GM15510 (cell line): ENCODE results near the gene TFDP2.

Experiments
- POLR2A ChIP-seq: IDR thresholded peaks from 3 replicates; pipeline ENCODE4 v1.6.1; 2011; ENCODE audit warnings: borderline replicate concordance; ENCODE audit not compliant: insufficient read length; ENCODE audit errors: extremely low read depth

The TFDP2 gene

DNA sequence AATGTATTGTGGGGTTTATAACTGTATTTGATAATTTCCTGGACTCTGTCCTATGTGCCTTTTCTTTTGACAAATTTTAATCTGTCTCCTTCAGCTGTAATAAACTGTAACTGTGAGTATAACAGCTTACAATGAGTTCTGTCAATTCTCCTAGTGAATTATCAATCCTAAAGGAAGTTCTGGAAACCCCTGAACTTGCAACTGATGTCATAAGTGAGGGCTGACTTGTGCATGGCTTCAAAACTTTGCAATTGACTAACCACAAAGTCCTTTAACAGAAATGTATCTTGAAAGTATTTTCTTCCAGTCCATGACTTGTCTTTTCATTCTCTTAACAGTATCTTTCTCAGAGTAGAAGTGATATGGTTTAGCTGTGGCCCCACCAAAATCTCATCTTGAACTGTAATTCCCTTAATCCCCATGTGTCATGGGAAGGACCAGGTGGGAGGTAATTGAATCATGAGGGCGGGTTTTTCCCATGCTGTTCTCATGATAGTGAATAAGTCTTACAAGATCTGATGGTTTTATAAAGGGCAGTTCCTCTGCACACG is 108.3 kb downstream of the TFDP2 start:
- TF ChIP-seq POLR2A = no peak

DNA sequence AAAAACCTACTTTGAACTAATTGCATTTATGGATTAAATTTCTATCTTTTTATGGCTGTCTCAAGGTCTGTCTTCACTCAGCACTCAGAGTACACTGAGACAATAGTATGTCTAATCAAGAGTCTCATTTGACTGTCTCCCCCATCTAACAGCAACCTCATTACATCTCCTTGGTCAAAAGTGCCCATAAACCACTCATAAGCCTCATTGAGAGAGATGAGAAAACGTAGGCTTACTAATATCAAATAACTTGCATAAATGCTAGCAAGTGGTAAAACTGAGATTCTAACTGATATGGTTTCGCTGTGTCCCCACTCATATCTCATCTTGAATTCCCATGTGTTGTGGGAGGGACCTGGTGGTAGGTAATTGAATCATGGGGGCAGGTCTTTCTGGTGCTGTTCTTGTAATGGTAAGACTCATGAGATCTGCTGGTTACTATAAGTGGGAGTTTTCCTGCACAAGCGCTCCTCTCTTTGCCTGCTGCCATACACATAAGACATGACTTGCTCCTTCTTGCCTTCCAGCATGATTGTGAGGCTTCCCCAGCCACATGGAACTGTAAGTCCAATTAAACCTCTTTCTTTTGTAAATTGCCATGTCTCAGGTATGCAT is 113.9 kb downstream of the TFDP2 start:
- TF ChIP-seq POLR2A = no peak

DNA sequence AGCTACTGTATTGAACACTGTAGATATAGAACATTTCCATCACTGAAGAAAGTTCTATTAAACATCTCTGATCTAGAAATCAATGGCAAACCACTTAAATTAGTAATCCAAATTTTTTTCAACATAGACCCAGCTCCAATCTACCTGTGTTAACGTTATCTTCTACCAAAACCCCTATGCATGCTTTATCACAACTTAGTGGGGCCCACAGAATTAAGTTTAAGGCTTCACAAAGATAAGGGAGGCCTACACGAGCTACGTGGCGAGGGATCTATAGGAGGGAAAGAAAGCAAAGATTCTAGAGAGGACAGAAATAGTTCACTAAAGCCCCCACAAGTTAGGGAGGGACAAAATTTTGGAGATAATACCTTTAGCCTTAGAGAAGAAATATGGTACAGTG is 116.1 kb downstream of the TFDP2 start:
- TF ChIP-seq POLR2A = no peak

DNA sequence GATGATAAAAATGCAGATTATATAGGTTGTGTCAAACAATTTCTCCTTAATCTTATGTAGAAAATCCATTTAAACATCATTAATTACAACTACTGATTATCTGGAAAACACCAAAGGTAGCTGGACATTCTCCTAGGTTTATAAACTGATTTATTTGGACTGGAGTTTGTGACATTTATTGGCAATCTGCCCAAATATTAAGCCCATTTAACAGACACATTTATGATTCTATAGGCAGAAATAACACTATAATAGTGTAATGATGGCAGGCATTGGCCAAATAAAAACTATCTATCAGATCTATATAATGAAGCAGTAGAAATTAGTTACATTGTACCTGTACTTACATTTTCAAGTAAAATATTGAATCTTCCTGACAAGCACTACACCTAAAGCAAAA is 117.8 kb downstream of the TFDP2 start:
- no peak for TF ChIP-seq POLR2A

DNA sequence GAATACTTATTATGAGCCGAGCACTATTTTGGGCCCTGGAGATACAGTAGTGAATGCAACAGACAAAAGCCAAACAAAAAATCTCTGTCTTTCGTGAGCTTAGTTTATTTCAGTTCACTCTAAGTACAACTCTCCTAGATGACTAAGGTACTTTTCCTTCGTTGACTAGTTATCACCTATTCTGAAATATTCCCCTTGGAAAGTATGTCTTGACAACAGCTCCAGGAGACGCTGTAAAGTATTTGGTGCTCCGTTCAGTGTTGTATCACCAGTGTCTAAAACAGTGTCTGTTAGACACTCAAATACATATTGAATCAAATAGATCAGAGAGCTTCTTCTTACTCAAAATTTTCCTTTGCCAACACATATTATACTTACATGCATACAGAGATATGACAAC is 119.6 kb downstream of the TFDP2 start:
- TF ChIP-seq POLR2A = no peak

DNA sequence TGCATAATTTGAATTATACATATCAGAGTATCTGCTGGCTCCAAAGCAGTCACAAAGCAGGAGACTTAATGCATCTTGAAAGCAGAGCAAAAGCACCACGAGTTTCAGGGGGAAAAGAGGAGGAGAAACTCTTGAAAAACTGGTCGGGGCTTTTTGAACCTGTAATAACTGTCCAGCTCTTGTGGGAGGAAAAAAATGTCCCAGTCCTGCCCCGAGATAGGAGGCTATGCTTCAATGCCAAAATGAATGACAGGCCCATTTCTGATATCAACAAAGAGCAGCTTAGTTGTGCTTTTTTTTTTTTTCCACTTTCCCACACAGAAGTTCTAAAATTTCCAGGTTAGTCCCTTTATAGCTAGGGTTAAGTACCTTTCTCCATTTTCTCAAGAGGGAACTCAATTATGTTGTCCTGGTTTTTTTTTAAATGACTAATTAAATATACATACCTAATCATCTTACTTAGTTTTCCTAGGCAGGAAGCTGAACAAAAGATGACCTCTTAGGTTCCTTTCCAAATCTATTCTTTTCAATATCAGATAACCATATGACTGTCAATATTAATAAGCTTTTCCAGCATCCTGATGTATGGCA is 120.2 kb downstream of the TFDP2 start:
- no peak for TF ChIP-seq POLR2A

DNA sequence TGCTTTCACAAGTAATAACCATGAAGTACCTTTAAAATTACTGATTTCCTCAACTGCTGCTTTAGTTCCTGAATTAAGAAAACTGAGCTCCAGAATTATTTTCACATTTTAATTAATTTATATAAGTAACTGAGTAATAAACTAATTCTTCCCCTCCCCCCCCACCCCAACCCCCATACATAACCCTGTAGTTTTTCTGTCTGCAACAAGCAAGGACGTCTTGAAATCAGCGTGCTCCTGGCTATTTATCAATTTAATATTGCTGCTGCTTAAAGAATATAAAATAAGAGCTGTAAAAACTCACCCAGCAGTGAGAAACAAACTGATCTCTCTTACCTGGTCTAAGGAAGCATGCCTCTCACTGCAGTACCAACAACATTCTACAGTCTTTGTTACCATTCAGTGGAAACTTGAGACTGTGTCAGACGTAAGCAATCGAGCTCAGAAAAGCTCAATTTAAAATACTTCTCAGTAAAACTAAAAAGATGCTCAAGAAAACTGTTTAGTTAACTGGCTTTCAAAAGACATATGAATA is 121.0 kb downstream of the TFDP2 start:
- no peak for TF ChIP-seq POLR2A

DNA sequence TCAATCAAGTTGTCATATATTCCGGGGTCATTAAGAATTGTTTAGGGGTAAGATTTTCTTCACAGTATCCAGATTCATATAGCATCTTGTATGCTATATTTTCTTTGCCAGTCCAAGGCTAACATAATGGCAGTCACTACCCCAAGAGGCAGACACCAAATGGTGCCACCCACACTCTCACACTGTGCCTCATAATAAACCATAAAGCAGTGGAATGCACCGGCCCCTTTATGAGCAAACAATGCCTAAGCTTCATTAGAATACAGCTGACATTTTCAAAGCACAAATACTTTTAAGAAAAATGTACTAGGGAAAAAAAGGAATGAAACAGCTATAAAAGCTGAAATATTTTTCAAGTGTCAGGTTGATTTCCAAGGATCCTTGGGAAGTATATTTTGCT is 121.6 kb downstream of the TFDP2 start:
- no peak for TF ChIP-seq POLR2A

DNA sequence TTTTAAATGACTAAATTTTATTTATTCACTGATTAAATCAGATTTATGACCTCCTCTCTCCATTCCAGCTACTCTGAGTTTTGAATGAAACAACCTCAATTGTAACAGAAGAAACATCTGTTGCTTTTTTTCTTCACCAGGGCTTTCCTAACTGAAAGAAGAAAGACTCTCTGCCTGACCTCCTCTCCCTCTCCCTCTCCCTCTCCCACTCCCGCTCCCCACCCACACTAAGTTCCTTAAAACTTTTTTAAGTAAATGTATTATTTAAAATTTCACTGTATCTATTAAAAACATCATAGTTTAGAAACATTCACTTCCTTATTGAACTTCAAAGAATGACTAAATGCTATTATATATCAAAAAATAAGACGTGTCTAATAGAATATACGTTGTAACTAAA is 122.0 kb downstream of the TFDP2 start:
- no peak for TF ChIP-seq POLR2A

DNA sequence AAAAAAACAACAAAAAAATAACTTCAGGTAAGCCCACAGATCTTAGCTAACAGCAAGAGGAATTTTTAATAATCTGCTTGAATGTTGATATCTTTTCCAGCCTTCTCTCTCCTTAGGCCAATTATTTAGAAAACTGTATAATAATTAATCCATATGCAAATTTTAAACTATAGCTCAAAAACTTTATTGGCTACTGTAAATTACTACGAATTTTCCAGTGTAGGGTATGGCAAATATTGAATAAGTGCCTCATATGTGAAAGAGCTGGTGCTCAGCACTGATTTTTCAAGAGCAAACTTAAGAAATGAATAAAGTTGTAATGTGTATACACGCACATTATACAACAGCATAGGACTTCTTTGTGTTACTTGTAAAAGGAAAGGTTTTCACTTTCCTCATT is 123.0 kb downstream of the TFDP2 start:
- TF ChIP-seq POLR2A = no peak

DNA sequence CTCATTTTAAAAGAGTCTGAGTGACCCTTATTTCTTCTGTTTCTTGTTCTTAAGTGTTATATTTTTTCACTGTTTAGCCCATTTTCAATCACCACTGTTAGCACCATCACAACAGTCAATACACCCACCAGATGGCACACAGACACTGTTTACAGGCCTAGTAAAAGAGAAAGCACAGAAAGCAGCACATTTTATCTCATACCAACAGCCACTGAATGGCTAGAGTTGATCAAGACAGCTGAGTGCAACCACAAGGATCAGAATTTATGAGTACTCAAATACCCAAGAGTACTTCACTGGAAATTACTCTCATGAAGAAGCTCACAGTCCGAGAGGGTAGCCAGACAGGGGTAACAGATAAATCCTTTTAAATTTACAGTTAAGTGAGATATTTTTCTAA is 127.0 kb downstream of the TFDP2 start:
- TF ChIP-seq POLR2A = no peak

DNA sequence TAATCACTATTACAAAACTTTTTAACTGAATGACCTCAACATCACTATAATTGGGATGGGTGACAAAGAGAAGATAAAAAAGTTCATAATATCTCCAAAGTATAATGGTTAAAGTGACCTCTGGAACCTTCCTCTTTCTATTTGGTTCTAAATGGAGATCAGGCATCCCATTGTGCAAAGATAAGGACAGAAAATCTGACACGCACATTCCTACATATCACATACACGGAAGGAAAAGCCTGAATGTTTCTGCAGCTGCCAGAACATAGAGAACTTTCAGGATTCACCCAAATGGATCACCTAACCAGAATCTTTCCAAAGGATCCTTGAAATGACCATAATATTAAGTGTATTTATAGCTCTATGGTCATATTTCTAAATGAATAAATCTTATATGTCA is 128.2 kb downstream of the TFDP2 start:
- no peak for TF ChIP-seq POLR2A

DNA sequence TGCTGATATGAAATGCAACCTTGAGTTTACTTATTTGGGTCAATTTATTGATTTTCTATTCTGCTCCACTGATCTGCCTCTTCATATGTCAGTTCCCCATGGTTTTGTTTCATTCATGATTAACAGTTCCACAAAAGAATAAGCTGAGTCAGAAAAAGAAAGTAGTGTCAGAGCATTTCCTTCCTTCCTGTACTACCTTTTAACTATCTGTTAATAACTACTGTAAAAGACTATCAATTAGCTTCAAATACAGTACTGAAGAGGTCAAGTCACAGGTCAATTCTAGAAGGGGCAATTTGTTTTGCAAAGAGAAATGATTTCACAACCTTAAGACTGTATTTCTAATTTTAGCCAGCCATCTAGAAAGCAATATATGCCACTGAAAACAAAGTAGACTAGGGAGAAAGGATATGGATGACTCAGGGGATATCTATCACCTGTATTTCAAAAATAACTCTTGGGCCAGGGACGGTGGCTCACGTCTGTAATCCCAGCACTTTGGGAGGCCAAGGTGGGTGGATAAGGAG is 129.5 kb downstream of the TFDP2 start:
- no peak for TF ChIP-seq POLR2A

DNA sequence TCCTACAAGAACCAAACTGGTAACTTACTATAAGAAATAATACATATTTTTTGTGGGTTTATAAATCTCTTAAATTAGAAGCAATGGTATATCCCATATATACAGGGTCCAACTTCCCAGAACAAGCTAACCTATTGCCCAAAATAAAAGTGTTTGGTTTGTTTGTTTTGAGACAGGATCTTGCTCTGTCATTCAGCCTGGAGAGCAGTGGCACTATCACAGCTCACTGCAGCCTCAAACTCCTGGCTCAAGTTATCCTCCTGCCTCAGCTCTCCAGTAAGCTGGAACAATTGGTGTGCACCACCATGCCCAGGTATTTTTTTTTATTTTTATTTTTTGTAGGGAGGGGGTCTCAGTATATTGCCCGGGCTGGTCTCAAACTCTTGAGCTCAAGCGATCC is 135.4 kb downstream of the TFDP2 start:
- TF ChIP-seq POLR2A = no peak

DNA sequence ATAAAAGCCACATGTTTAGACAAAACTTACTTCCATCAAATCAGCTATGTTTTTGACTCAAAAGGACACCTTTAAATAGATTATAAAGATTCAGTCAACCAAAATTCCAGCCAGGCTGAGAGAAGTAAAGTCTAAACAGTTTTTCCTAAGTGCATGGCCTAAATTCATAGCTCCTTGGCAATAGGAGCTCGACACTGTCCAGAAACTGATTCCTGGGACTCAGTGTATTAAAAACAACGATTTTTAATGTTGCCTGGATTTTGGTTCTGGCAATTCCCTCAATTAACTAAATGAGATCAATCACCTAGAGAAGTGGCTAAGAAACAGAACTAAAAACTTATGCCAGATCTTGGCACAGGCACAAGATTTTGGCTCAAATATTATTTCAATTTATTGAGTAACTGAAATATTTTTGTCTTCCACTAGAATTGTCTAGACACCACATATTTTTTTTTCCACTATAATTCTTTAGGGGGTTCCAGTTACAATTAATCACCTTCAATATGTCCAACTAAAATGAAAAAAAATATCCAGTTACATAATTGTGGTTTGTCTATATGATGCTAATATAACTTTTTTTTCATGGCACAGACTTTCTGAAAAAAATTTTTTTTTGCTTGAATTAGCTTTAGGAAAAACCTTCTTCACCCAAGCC is 135.9 kb downstream of the TFDP2 start:
- no peak for TF ChIP-seq POLR2A
